Measurements from ENCODE around the gene ARL5C.

DNA sequence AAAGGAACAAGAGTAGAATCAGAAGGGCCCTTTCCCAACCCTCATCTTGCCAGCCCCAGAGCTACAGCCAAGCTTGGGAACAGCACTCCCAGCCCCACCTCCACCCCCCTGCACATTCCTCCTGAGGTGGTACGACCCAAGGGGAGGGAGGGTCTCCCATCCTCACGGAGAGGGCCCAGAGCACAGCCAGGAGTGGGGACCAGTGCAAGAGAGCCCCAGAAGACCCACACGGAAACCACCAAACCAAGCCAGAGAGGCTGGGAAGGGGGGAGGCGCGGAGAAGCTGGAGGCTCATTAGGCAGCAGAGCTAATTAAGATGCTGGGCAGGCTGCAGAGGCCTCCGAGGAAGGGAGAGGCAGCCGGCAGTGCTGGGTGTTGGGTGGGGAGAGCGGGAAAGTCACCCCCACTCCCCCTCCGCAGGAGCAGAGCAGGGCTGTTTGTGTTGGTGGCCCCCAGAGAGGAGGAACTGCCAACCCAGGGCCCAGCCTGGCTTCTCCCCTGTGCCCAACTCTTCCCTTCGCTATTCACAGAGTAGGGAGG is 29.1 kb upstream of the ARL5C start:
- TF ChIP-seq, protein P1, sequence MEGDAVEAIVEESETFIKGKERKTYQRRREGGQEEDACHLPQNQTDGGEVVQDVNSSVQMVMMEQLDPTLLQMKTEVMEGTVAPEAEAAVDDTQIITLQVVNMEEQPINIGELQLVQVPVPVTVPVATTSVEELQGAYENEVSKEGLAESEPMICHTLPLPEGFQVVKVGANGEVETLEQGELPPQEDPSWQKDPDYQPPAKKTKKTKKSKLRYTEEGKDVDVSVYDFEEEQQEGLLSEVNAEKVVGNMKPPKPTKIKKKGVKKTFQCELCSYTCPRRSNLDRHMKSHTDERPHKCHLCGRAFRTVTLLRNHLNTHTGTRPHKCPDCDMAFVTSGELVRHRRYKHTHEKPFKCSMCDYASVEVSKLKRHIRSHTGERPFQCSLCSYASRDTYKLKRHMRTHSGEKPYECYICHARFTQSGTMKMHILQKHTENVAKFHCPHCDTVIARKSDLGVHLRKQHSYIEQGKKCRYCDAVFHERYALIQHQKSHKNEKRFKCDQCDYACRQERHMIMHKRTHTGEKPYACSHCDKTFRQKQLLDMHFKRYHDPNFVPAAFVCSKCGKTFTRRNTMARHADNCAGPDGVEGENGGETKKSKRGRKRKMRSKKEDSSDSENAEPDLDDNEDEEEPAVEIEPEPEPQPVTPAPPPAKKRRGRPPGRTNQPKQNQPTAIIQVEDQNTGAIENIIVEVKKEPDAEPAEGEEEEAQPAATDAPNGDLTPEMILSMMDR (IDR thresholded peaks at IDR 0.05; ENCODE audit: insufficient read depth, low read length, poor library complexity, severe bottlenecking), result no peak
- TF ChIP-seq EZH2phosphoT487 (conservative IDR thresholded peaks at IDR 0.05; ENCODE audit: low read length), result no peak

Measured in SU-DHL-6 (cell line).